OCI-LY7 (cell line): ENCODE measurements around the gene ASS1. TPM values are rescaled to one million over a fixed set of nuclear protein-coding genes. Genes with fewer than 3 reads are reported as not detected.

Source experiments
- BruUV-seq: library from RNA; stranded (reverse); fragments of 400-500 nt; replicated peaks from 2 replicates; lab custom pipeline; 2021; lab: Mats Ljungman, UMichigan
- CTCF ChIA-PET: fragments of 300-600 bp; sonication (Branson Sonifier 250); formaldehyde crosslinking; loops from one replicate; lab custom pipeline; 2022; ENCODE audit warnings: antibody characterized with exemption; ENCODE audit not compliant: unreplicated experiment; lab: Charles Lee
- POLR2A ChIA-PET: fragments of 300-600 bp; sonication (Branson Sonifier 250); formaldehyde crosslinking; loops from one replicate; lab custom pipeline; 2022; ENCODE audit warnings: antibody characterized with exemption; lab: Charles Lee
- DNase-seq: peaks from one replicate; pipeline ENCODE4 v3.0.0-alpha.2; 2015; ENCODE audit warnings: low spot score
- H2AFZ ChIP-seq: fragments of 200-600 bp; sonication (generic), shearing (Covaris generic); 2 replicates; pipeline ENCODE4 v1.6.1; 2014; ENCODE audit warnings: mild to moderate bottlenecking, antibody characterized with exemption, low read length, moderate library complexity
- H3K27ac ChIP-seq: fragments of 200-600 bp; sonication (generic); 2 replicates; pipeline ENCODE4 v1.5.1; 2014; ENCODE audit warnings: mixed run types, low read depth, mild to moderate bottlenecking, moderate library complexity, low read length, inconsistent platforms; ENCODE audit not compliant: poor library complexity, severe bottlenecking
- H3K36me3 ChIP-seq: fragments of 200-600 bp; sonication (generic); 2 replicates; pipeline ENCODE4 v1.6.1; 2014; ENCODE audit warnings: mild to moderate bottlenecking, antibody characterized with exemption, low read length, moderate library complexity, mixed read lengths; ENCODE audit not compliant: insufficient read depth
- H3K4me1 ChIP-seq: fragments of 200-600 bp; sonication (generic); 2 replicates; pipeline ENCODE4 v1.5.1; 2014; ENCODE audit warnings: mild to moderate bottlenecking, low read length; ENCODE audit not compliant: insufficient read depth, poor library complexity, severe bottlenecking
- H3K4me2 ChIP-seq: fragments of 200-600 bp; sonication (generic); 2 replicates; pipeline ENCODE4 v1.6.1; 2014; ENCODE audit warnings: mild to moderate bottlenecking, low read length
- H3K4me3 ChIP-seq: fragments of 200-600 bp; sonication (generic); 2 replicates; pipeline ENCODE4 v1.5.1; 2014; ENCODE audit warnings: mild to moderate bottlenecking, low read depth, low read length; ENCODE audit not compliant: poor library complexity, severe bottlenecking
- H3K79me2 ChIP-seq: fragments of 200-600 bp; sonication (generic); 2 replicates; pipeline ENCODE4 v1.6.1; 2016; ENCODE audit warnings: low read depth, mild to moderate bottlenecking, low read length, moderate library complexity, mixed read lengths; ENCODE audit not compliant: insufficient read depth
- H3K9me2 ChIP-seq: fragments of 200-600 bp; sonication (generic); 2 replicates; pipeline ENCODE4 v1.6.1; 2016; ENCODE audit warnings: mild to moderate bottlenecking, low read length, mixed read lengths; ENCODE audit not compliant: insufficient read depth
- H3K9me3 ChIP-seq: fragments of 200-600 bp; sonication (generic); 2 replicates; pipeline ENCODE4 v1.6.1; 2014; ENCODE audit warnings: mild to moderate bottlenecking, mixed run types, low read length, mixed read lengths
- H4K20me1 ChIP-seq: fragments of 200-600 bp; sonication (generic); 2 replicates; pipeline ENCODE4 v1.6.1; 2014; ENCODE audit warnings: mild to moderate bottlenecking, antibody characterized with exemption, low read length, moderate library complexity, mixed read lengths; ENCODE audit not compliant: insufficient read depth
- EZH2phosphoT487 ChIP-seq: fragments of 200-600 bp; sonication (generic); IDR thresholded peaks from 2 replicates; pipeline ENCODE4 v1.6.1; 2018; ENCODE audit warnings: low read depth, borderline replicate concordance, mild to moderate bottlenecking, mixed run types, antibody characterized with exemption, low read length, moderate library complexity, mixed read lengths
- intact Hi-C: fragments of 100-400 bp; cut with micrococcal nuclease; formaldehyde crosslinking; loops from one replicate; pipeline ENCODE4 v1.10.0; 2022; ENCODE audit not compliant: unreplicated experiment
- total RNA-seq, 2 experiments: library from RNA; depleted of rRNA in 1 of 2; stranded (reverse); fragments of >200 nt in 1 of 2; shearing (Covaris generic) in 1 of 2; gene quantifications; 2 replicates each; pipeline ENCODE4 v1.2.3, GENCODE V29; 2014 to 2022
- TF ChIP-seq, protein P1 (sequence below): fragments of 200-600 bp; sonication (generic); conservative IDR thresholded peaks from 2 replicates; pipeline ENCODE4 v1.5.1; 2014; ENCODE audit warnings: mild to moderate bottlenecking, antibody characterized with exemption, low read length, moderate library complexity, mixed read lengths

Gene ASS1
- total RNA-seq, 2 experiments from 2014 or later = 0.70 to 16.3 TPM

GRCh38 chr9:130448035-130448624 lies 3.4 kb downstream of the ASS1 start:
- Histone ChIP-seq H3K36me3 (no peaks in the 10 kb centered on the region), H4K20me1 (no peaks in the 10 kb centered on the region), H3K9me2 (no peaks in the 10 kb centered on the region), H3K4me1 (peaks cover 9% of the 10 kb centered on the region), H2AFZ (peak overlapping the region; percentile 29; the same call in 1 of the 2 replicates), H3K4me2 (0 out of 2 replicates have a peak overlapping the region, but pooled peaks have one; percentile 6), H3K27ac (no peak overlapping the region), H3K79me2 (no peaks in the 10 kb centered on the region), H3K4me3 (no peak overlapping the region), H3K9me3 (no peaks in the 10 kb centered on the region)
- no TSS peak for BruUV-seq
- TF ChIP-seq EZH2phosphoT487 = no peak
- TF ChIP-seq, protein P1, sequence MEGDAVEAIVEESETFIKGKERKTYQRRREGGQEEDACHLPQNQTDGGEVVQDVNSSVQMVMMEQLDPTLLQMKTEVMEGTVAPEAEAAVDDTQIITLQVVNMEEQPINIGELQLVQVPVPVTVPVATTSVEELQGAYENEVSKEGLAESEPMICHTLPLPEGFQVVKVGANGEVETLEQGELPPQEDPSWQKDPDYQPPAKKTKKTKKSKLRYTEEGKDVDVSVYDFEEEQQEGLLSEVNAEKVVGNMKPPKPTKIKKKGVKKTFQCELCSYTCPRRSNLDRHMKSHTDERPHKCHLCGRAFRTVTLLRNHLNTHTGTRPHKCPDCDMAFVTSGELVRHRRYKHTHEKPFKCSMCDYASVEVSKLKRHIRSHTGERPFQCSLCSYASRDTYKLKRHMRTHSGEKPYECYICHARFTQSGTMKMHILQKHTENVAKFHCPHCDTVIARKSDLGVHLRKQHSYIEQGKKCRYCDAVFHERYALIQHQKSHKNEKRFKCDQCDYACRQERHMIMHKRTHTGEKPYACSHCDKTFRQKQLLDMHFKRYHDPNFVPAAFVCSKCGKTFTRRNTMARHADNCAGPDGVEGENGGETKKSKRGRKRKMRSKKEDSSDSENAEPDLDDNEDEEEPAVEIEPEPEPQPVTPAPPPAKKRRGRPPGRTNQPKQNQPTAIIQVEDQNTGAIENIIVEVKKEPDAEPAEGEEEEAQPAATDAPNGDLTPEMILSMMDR = no peak
- CTCF ChIA-PET = interaction anchor here (0.5 kb wide), 1 partner anchor 601 kb away, joined by 3 read pairs; no protein-coding TSS in a partner anchor
- intact Hi-C loops = no loop called here
- peak; percentile 54 for DNase-seq
- POLR2A ChIA-PET = no interaction called here

- BruUV-seq = no TSS peak
- ChIA-PET POLR2A (interaction anchor here (0.7 kb wide), 1 partner anchor 195 kb away, joined by 5 read pairs; no protein-coding TSS in a partner anchor), CTCF (interaction anchor here (0.6 kb wide), 1 partner anchor 206 kb away, joined by 5 read pairs; no protein-coding TSS in a partner anchor)
- Histone ChIP-seq H4K20me1 (no peaks in the 10 kb centered on the region), H3K9me2 (no peaks in the 10 kb centered on the region), H3K4me2 (no peak overlapping the region), H3K9me3 (no peaks in the 10 kb centered on the region), H3K4me3 (no peak overlapping the region), H3K79me2 (no peaks in the 10 kb centered on the region), H2AFZ (no peak overlapping the region), H3K4me1 (peaks cover 9% of the 10 kb centered on the region), H3K27ac (no peak overlapping the region), H3K36me3 (no peaks in the 10 kb centered on the region)
- TF ChIP-seq EZH2phosphoT487 = no peak
- TF ChIP-seq, protein P1 = no peak
- no peak for DNase-seq
- intact Hi-C loops = no loop called here
Measured at GRCh38 chr9:130448771-130449603, 4.2 kb downstream of the ASS1 start.
